ENCODE data around the gene LILRB2.
"Not testable (repeated sequence)": the region's sequence is repeated elsewhere in the genome, so short reads cannot be mapped to it uniquely, and the experiment has no call there.

The LILRB2 gene

DNA sequence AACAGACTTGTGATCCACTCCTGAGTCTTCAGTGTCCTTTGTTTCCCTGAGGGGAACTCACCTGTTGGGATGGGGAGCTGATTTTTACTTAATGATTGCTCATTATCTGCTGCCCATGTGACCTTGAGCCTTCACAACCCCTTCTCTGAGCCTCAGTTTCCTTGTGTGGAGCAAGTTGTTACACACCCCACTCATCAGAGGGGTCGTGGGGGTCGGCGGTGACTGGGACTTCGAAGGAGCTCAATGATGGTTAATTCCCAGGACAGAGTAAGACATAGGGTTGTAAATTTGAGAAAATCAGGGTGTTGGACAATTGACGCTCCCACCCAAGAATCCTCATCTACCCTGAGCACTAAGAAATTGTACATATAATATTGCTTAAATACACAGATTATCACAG lies 18.6 kb upstream of the LILRB2 start:
- Histone ChIP-seq H3K27me3 (ENCODE audit: control insufficient read depth, insufficient read depth, low read length) (peaks cover 16% of the 10 kb centered on the region), H3K4me1 (ENCODE audit: control insufficient read depth, low read depth, low read length) (no peaks in the 10 kb centered on the region), H3K27ac (ENCODE audit: low read length) (no peak overlapping the region), H3K9ac (ENCODE audit: low read length) (no peak overlapping the region), H3K9me3 (ENCODE audit: control insufficient read depth, low read depth, low read length) (no peaks in the 10 kb centered on the region), H3K4me3 (ENCODE audit: low read length) (no peak overlapping the region), H3K36me3 (ENCODE audit: control insufficient read depth, low read depth, low read length) (no peaks in the 10 kb centered on the region)

DNA sequence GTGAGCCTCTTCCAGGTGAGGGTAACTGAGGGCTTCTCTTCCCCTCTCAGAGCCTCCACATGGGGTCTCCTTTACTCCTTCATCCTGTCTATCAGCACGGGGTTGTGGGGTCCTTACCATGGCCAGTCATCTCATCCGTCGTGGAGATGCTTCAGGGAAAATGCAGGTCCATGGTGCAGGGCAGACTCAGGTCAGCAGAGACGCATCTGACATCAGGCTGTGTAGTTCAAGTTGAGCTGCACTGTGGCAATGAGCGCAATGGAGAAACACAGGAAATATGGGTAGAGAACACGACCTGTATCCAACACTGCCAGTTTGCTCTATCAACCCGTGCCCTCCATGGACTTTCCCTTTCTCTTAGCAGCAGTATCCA lies 18.2 kb upstream of the LILRB2 start:
- Histone ChIP-seq H3K27ac (ENCODE audit: low read length) (no peak overlapping the region), H3K9ac (ENCODE audit: low read length) (no peak overlapping the region), H3K27me3 (ENCODE audit: control insufficient read depth, insufficient read depth, low read length) (peaks cover 16% of the 10 kb centered on the region), H3K4me1 (ENCODE audit: control insufficient read depth, low read depth, low read length) (no peaks in the 10 kb centered on the region), H3K4me3 (ENCODE audit: low read length) (no peak overlapping the region), H3K36me3 (ENCODE audit: control insufficient read depth, low read depth, low read length) (no peaks in the 10 kb centered on the region), H3K9me3 (ENCODE audit: control insufficient read depth, low read depth, low read length) (no peaks in the 10 kb centered on the region)

DNA sequence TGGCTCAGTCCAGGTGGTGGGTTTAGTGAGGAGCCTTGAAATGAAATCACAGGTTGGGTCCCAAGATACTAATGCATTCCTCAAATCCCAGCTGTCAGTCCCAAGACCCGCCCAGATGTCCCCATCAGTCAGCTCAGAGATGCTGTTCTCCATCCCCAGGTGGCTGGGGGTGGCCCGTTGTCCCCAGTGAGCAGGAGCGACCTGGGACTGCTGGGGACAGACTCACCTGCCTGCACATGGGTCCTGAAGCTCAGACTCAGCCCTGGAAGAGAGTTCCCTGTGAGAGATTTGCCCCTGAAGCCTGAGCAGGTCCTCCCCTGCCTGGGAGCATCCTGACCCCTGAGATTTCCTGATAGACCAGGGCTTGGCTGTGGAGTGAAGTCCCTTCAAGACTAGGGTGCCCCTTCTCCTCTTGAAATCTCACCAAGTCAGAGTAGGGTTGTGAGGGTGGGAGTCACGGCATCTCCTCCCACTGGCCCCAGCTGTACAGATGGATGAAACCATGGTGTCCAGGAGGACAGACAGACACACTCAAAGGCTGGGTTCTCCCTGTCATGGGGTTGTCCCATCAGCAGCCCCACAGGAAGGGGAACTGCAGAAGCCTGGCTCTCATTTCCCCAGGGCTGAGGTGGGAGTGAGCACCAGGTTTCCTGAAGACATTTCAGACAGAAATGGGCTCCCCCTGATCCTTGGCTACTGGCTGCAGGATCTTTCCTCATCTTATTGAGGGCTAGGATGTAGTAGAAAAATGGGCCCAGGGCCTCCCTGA lies 17.6 kb upstream of the LILRB2 start:
- peaks cover 16% of the 10 kb centered on the region for H3K27me3 ChIP-seq (ENCODE audit: control insufficient read depth, insufficient read depth, low read length)
- H3K4me1 ChIP-seq (ENCODE audit: control insufficient read depth, low read depth, low read length), result no peaks in the 10 kb centered on the region
- no peaks in the 10 kb centered on the region for H3K36me3 ChIP-seq (ENCODE audit: control insufficient read depth, low read depth, low read length)
- H3K4me3 ChIP-seq (ENCODE audit: low read length), result no peak overlapping the region
- no peaks in the 10 kb centered on the region for H3K9me3 ChIP-seq (ENCODE audit: control insufficient read depth, low read depth, low read length)
- no peak overlapping the region for H3K27ac ChIP-seq (ENCODE audit: low read length)
- H3K9ac ChIP-seq (ENCODE audit: low read length), result no peak overlapping the region

DNA sequence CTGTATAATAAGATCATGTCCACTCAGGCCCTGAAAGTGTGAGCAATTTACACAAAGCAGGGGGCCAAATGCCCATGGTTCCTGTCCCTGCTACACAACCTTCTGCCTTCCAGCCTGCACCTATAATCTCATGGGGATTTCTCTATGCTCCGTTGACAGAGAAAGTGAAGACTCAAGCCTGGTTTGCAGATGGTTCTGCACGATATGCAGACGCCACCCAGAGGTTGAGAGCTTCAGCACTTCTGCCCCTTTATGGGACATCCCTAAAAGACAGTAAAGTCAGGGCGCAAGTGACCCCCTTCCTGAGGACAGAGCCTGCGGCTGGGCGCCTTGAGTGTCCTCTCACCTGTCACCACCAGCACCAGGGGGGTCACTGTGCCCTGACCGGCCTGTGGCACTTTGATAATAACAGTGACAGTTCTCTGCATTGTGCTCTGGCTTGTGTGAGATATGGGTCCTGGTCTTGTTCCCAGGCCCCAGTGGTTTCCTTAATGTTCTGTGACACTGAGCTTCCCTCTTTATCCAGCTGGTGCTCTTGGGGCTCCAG lies 16.9 kb upstream of the LILRB2 start:
- Histone ChIP-seq H3K9ac (ENCODE audit: low read length) (no peak overlapping the region), H3K36me3 (ENCODE audit: control insufficient read depth, low read depth, low read length) (no peaks in the 10 kb centered on the region), H3K27ac (ENCODE audit: low read length) (no peak overlapping the region), H3K9me3 (ENCODE audit: control insufficient read depth, low read depth, low read length) (no peaks in the 10 kb centered on the region), H3K27me3 (ENCODE audit: control insufficient read depth, insufficient read depth, low read length) (peaks cover 16% of the 10 kb centered on the region), H3K4me1 (ENCODE audit: control insufficient read depth, low read depth, low read length) (no peaks in the 10 kb centered on the region), H3K4me3 (ENCODE audit: low read length) (no peak overlapping the region)

DNA sequence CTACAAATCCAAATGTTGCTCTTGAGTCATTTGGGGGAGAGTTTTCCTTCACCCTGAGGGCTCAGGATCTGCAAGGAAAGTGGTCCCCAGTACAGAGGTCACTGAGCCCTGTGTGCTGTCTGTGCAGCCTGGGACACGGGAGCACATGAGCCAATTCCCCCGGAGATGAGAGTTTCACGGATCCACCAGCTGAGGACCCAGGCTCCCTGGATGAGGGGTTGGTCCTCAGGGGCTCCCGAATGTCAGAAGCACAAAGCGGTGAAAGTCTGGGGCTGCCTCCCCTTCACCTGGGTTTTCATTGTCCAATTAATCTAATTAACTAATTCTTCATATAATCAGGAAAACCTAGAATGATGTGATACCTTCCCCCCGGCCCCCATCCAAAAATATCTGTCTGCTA lies 13.6 kb upstream of the LILRB2 start:
- Histone ChIP-seq H3K36me3 (ENCODE audit: control insufficient read depth, low read depth, low read length) (no peaks in the 10 kb centered on the region), H3K4me1 (ENCODE audit: control insufficient read depth, low read depth, low read length) (no peaks in the 10 kb centered on the region), H3K9me3 (ENCODE audit: control insufficient read depth, low read depth, low read length) (no peaks in the 10 kb centered on the region), H3K27me3 (ENCODE audit: control insufficient read depth, insufficient read depth, low read length) (peaks cover 4% of the 10 kb centered on the region), H3K4me3 (ENCODE audit: low read length) (no peak overlapping the region), H3K9ac (ENCODE audit: low read length) (no peak overlapping the region), H3K27ac (ENCODE audit: low read length) (no peak overlapping the region)

DNA sequence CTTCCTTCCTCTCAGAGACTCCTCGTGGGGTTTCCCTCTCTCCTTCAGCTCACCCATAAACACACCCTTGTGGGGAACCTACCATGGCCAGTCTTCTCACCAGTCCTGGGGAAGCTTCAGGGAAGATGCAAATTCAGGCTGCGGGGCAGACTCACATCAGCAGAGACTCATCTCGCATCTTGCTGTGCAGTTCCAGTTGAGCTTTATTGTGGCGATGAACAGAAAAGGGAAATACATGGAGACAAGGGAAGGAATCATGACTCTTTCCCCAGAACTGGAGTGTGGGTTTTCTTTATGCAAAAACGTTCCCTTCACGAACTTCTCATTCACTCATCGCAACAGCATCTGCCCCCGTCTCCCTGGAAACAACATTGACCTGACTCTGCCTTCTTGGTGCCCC lies 8.2 kb upstream of the LILRB2 start:
- H3K4me3 ChIP-seq (ENCODE audit: low read length); H3K9me3 ChIP-seq (ENCODE audit: control insufficient read depth, low read depth, low read length); H3K36me3 ChIP-seq (ENCODE audit: control insufficient read depth, low read depth, low read length); H3K9ac ChIP-seq (ENCODE audit: low read length); H3K27ac ChIP-seq (ENCODE audit: low read length); H3K4me1 ChIP-seq (ENCODE audit: control insufficient read depth, low read depth, low read length); H3K27me3 ChIP-seq (ENCODE audit: control insufficient read depth, insufficient read depth, low read length): not testable (repeated sequence)

DNA sequence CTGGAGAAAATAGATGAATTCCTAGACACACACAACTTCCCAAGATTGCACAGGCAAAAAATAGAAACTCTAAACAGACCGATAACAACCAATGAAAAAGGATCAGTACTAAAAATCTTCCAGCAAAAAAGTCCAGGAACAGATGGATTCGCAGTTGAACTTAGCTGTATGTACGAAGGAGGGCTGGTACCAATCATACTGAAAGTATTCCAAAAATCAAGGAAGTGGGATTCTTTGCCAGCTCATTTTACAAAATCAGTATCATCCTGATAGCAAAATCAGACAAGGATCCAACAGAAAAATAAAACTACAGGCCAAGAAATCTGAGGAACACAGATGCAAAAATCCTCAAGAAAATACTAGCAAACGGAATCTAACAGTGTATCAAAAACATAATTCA lies 6.5 kb upstream of the LILRB2 start:
- Histone ChIP-seq H3K9me3 (ENCODE audit: control insufficient read depth, low read depth, low read length) (no peaks in the 10 kb centered on the region), H3K4me1 (ENCODE audit: control insufficient read depth, low read depth, low read length) (no peaks in the 10 kb centered on the region), H3K36me3 (ENCODE audit: control insufficient read depth, low read depth, low read length) (no peaks in the 10 kb centered on the region), H3K27me3 (ENCODE audit: control insufficient read depth, insufficient read depth, low read length) (no peaks in the 10 kb centered on the region), H3K4me3 (ENCODE audit: low read length) (no peak overlapping the region), H3K27ac (ENCODE audit: low read length) (no peak overlapping the region), H3K9ac (ENCODE audit: low read length) (no peak overlapping the region)

DNA sequence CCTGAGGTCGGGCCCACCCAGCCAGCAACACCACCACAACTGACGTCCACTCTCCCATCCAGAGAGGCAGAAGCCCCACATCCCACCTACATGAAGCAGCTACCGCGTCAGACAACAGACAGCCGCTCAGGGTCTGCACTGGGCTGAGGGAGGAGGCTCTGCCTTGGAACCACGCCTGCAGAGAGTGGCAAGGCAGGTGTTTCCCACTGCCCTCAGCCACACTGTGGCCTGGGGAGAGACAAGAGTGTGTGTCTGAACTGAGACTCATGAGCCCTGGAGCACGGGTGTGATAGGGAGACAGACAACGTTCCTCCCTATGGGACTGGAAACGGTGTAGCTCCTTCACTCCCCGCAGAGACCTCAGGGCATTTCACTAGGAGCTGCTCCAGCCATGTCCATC lies 5.4 kb upstream of the LILRB2 start:
- H3K4me1 ChIP-seq (ENCODE audit: control insufficient read depth, low read depth, low read length); H3K36me3 ChIP-seq (ENCODE audit: control insufficient read depth, low read depth, low read length); H3K27me3 ChIP-seq (ENCODE audit: control insufficient read depth, insufficient read depth, low read length); H3K27ac ChIP-seq (ENCODE audit: low read length); H3K4me3 ChIP-seq (ENCODE audit: low read length); H3K9me3 ChIP-seq (ENCODE audit: control insufficient read depth, low read depth, low read length); H3K9ac ChIP-seq (ENCODE audit: low read length): not testable (repeated sequence)

DNA sequence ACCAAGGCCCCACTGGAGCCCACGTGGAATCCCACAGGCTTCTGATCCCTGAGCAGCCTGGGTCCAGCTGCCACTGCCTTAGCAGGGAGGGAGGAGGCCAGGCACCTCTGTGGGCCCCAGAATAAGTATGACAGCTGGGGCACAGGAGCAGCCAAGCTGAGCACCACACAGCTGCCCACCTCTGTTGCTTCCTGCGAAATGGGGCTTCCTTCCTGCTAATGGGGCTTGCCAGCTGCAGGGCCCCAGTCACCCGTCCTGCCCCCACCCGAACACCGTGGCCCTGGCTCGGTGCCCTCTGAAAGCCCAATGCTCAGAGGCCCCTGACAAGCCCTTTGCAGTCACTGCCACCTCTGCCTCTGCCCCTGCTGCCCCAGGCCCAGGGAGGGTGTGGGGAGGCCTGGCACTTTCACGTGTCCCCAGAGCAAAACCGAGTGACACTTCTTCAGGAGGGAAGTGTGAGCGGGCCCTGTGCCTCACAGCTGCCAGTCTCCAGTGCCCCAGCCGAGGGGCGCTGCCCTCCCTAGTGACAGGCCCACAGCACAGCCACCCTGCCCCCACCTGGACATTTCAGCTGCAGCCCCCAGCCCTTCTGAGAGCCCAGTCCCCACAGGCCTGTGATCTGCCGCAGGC lies 4.6 kb upstream of the LILRB2 start:
- not testable (repeated sequence) for H3K27ac ChIP-seq (ENCODE audit: low read length)

DNA sequence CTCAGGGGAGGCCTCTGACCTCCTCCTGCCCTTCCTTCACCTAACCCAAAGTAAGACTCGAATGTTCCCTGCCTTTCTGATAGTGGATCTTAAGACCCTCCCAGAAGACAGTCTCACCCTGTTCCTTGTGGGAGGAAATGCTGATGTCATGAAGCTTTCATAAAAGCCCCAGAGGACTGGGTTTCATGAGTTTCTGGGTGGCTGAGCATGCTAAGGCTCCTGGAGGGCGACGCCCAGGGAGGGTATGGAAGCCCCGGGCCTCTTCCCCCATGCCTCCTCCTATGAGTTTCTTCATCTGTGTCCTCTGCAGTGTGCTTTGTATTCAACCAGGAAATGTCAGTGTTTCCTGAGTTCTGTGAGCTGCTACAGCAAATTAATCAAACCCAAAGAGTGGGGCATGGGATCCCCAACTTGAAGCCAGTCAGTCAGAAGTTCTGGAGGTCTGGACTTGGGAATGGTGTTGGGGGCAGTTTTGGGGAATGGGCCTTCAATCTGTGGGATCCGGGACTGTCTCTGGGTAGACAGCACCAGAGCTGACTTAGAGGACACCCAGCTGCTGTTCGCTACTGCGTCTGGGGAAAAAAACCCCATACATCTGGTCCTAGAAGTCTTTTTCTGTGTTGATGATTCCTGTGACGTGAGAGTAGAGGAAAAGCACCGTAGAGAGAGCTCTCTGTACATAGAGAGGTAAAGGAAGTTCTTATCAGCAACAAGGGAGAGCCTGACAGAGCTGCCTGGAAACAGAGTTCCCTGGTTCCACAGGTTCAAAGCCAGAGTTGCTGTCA lies 2.0 kb upstream of the LILRB2 start:
- no peak overlapping the region for H3K4me3 ChIP-seq (ENCODE audit: low read length)
- H3K9ac ChIP-seq (ENCODE audit: low read length), result no peak overlapping the region
- no peaks in the 10 kb centered on the region for H3K4me1 ChIP-seq (ENCODE audit: control insufficient read depth, low read depth, low read length)
- H3K9me3 ChIP-seq (ENCODE audit: control insufficient read depth, low read depth, low read length), result no peaks in the 10 kb centered on the region
- H3K27ac ChIP-seq (ENCODE audit: low read length), result no peak overlapping the region
- H3K36me3 ChIP-seq (ENCODE audit: control insufficient read depth, low read depth, low read length), result no peaks in the 10 kb centered on the region
- H3K27me3 ChIP-seq (ENCODE audit: control insufficient read depth, insufficient read depth, low read length), result no peaks in the 10 kb centered on the region

More for the DNA sequence above, 4.6 kb upstream of the LILRB2 start:
- H3K27me3 ChIP-seq (ENCODE audit: control insufficient read depth, insufficient read depth, low read length); H3K9ac ChIP-seq (ENCODE audit: low read length); H3K4me1 ChIP-seq (ENCODE audit: control insufficient read depth, low read depth, low read length); H3K36me3 ChIP-seq (ENCODE audit: control insufficient read depth, low read depth, low read length); H3K9me3 ChIP-seq (ENCODE audit: control insufficient read depth, low read depth, low read length); H3K4me3 ChIP-seq (ENCODE audit: low read length): not testable (repeated sequence)

DNA sequence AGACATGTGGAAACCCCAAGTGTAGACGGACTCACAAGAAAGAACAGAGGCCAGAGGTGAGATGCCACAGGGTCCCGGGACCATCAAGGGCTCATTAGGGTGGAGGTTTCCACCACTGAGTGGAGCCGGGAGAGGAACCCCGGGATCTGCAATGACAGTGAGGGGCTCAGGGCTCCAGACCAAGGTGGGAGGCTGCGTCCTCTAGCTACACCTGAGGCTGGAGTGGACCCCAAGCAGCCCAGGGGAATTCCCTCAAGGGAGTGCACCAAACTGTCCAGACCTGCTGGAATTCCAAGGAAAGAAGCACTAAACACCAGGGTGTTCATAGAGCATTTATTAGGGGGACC lies 792 bp upstream of the LILRB2 start:
- H3K9ac ChIP-seq (ENCODE audit: low read length); H3K4me3 ChIP-seq (ENCODE audit: low read length); H3K9me3 ChIP-seq (ENCODE audit: control insufficient read depth, low read depth, low read length); H3K4me1 ChIP-seq (ENCODE audit: control insufficient read depth, low read depth, low read length); H3K36me3 ChIP-seq (ENCODE audit: control insufficient read depth, low read depth, low read length); H3K27ac ChIP-seq (ENCODE audit: low read length); H3K27me3 ChIP-seq (ENCODE audit: control insufficient read depth, insufficient read depth, low read length): not testable (repeated sequence)

Data from iPS-18a (cell line).